Measurements from ENCODE around the gene HCN3. TPM values are rescaled to one million over a fixed set of nuclear protein-coding genes. Genes with fewer than 3 reads are reported as not detected.
A peak's percentile ranks its signal among the peaks of the same experiment; 100 is the strongest.

Gene HCN3
- total RNA-seq, 6 experiments from 2014 or later, result 1.3 to 1.6 (median 1.5) TPM

DNA sequence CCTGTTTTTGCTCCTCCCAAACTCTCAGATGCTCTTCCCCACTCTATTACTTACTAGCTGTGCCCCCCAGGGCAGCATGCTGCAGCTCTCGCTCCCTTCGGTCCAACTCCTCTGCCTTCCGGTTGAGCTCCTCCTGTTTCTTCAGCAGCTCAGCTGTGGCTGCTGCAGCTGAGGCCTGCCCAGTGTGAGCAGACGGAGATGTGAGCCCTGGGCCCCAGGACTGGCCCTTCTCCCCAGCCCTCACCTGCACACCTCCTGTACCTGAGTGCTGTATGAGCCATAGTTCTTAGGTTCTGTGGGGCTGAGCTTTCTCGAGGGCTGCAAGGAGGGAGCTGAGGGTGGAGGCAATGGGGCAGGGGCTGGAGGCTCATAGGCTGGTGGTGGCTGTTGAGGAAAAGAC, 17.0 kb upstream of the HCN3 start:
- H3K27ac Mint-ChIP-seq, result peak overlapping the region; percentile 88; the same call in 1 of the 2 replicates
- TF ChIP-seq, protein P1, sequence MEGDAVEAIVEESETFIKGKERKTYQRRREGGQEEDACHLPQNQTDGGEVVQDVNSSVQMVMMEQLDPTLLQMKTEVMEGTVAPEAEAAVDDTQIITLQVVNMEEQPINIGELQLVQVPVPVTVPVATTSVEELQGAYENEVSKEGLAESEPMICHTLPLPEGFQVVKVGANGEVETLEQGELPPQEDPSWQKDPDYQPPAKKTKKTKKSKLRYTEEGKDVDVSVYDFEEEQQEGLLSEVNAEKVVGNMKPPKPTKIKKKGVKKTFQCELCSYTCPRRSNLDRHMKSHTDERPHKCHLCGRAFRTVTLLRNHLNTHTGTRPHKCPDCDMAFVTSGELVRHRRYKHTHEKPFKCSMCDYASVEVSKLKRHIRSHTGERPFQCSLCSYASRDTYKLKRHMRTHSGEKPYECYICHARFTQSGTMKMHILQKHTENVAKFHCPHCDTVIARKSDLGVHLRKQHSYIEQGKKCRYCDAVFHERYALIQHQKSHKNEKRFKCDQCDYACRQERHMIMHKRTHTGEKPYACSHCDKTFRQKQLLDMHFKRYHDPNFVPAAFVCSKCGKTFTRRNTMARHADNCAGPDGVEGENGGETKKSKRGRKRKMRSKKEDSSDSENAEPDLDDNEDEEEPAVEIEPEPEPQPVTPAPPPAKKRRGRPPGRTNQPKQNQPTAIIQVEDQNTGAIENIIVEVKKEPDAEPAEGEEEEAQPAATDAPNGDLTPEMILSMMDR (IDR thresholded peaks at IDR 0.05), result no peak
- H3K36me3 Mint-ChIP-seq (ENCODE audit: low read depth), result peaks cover 35% of the 10 kb centered on the region
- H3K9me3 Mint-ChIP-seq, result no peaks in the 10 kb centered on the region
- peak overlapping the region; percentile 96; the same call in 1 of the 2 replicates for H3K4me3 Mint-ChIP-seq
- peaks cover 49% of the 10 kb centered on the region for H3K4me1 Mint-ChIP-seq (ENCODE audit: low read depth)
- no peak for DNase-seq
- peaks cover 4% of the 10 kb centered on the region for H3K27me3 Mint-ChIP-seq (ENCODE audit: insufficient read depth)

GRCh38 chr1:155261493-155261851, 15.8 kb upstream of the HCN3 start:
- peak overlapping the region; percentile 96 for H3K4me3 Mint-ChIP-seq
- H3K27me3 Mint-ChIP-seq (ENCODE audit: insufficient read depth), result peaks cover 4% of the 10 kb centered on the region
- H3K9me3 Mint-ChIP-seq, result no peaks in the 10 kb centered on the region
- TF ChIP-seq, protein P1 (IDR thresholded peaks at IDR 0.05), result peak; percentile 48
- H3K27ac Mint-ChIP-seq, result peak overlapping the region; percentile 88
- peaks cover 41% of the 10 kb centered on the region for H3K36me3 Mint-ChIP-seq (ENCODE audit: low read depth)
- peaks cover 39% of the 10 kb centered on the region for H3K4me1 Mint-ChIP-seq (ENCODE audit: low read depth)
- no peak for DNase-seq

DNA sequence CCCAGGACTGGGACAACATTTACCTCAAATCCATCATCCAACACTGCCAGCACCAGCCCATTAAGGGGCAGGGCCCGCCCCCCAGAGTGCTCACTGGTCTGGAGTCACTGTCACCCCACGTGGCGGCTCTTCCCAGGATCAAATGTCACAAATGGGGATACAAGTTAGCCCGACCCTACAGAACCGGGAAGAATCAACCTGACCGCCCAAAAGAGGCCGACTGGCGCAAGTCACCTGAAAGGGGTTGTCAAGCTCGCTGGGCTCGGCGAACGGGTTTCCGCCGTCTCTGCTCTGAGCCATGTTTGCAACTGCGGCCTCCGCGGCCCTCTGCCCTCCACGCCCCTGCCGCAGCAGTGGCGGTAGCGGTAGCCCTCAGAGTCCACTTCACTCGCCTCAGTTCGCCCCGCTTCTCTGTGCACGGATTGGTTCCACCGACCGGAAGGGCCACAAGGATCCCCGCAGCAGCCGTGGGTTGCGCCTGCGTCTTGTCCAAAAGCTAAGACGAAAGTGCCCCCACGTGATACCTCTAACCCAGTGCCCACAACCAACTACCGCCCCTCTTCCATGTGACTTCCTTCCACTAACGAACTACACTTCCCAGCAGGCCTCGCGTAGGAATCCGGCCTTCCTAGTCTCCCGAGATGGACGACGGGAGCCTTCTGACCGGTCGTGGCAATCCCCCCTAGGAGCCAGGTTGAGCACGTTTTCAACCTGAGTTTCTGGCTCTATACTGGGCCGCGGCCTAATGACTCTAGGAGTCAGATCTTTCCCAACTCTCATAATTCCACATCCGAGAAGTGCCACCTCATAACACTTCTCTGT, 15.2 kb upstream of the HCN3 start, which contains the start of gene SCAMP3:
SCAMP3 (minus strand) TSS at position 509 of the 822 bp plus-strand sequence; CDS start at position 300, 209 bp downstream.
- peak within 1 kb of the TSS; percentile 88 for H3K27ac Mint-ChIP-seq
- peaks cover 33% of the 10 kb centered on the region for H3K4me1 Mint-ChIP-seq (ENCODE audit: low read depth)
- H3K9me3 Mint-ChIP-seq, result no peaks in the 10 kb centered on the region
- TF ChIP-seq, protein P1 (IDR thresholded peaks at IDR 0.05), result no peak
- peak; percentile 97 for DNase-seq
- peaks cover 43% of the 10 kb centered on the region for H3K36me3 Mint-ChIP-seq (ENCODE audit: low read depth)
- peaks cover 4% of the 10 kb centered on the region for H3K27me3 Mint-ChIP-seq (ENCODE audit: insufficient read depth)
- peak within 1 kb of the TSS; percentile 96 for H3K4me3 Mint-ChIP-seq

GRCh38 chr1:155263067-155263466, 14.2 kb upstream of the HCN3 start:
- H3K27me3 Mint-ChIP-seq (ENCODE audit: insufficient read depth), result peaks cover 4% of the 10 kb centered on the region
- H3K4me3 Mint-ChIP-seq, result no peak overlapping the region
- TF ChIP-seq, protein P1 (IDR thresholded peaks at IDR 0.05), result no peak
- H3K27ac Mint-ChIP-seq, result peak overlapping the region; percentile 88
- no peaks in the 10 kb centered on the region for H3K9me3 Mint-ChIP-seq
- peaks cover 47% of the 10 kb centered on the region for H3K36me3 Mint-ChIP-seq (ENCODE audit: low read depth)
- DNase-seq, result no peak
- peaks cover 29% of the 10 kb centered on the region for H3K4me1 Mint-ChIP-seq (ENCODE audit: low read depth)

DNA sequence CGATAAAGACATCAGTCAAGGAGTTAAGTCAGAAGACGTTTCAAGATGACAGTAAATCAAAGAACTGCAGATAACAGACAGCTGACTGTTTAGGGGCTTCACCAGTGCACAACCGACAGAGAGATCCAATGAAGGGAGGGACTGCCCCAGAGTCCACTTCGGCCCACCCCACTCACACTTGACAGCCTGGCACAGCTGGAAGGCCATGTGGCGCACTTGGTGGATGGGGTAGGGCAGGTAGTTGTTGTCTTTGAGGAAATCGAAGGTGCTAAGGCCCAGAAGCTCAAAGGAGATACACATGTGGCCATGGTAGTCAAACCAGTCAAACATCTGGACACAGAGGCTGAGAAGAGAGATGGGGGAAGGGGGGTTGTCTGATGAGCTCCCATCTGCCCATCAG, 10.7 kb upstream of the HCN3 start:
- Mint-ChIP-seq H3K27ac (no peak overlapping the region), H3K36me3 (ENCODE audit: low read depth) (peaks cover 52% of the 10 kb centered on the region), H3K4me3 (no peak overlapping the region), H3K9me3 (no peaks in the 10 kb centered on the region), H3K4me1 (ENCODE audit: low read depth) (peaks cover 15% of the 10 kb centered on the region), H3K27me3 (ENCODE audit: insufficient read depth) (peaks cover 4% of the 10 kb centered on the region)
- DNase-seq, result no peak
- TF ChIP-seq, protein P1 (IDR thresholded peaks at IDR 0.05), result no peak

Measured in HFFc6 (cell line).